HUDEP-2 (cell line): ENCODE data around the gene OR13C5.
"Not testable (repeated sequence)": the region's sequence is repeated elsewhere in the genome, so short reads cannot be mapped to it uniquely, and the experiment has no call there.

Experiments used
- DNase-seq, 76 experiments: peaks; one replicate each; lab custom pipeline; 2025; ENCODE audit not compliant: unreplicated experiment in 76 of 76; lab: John Stamatoyannopoulos, UW

Gene OR13C5, protein sequence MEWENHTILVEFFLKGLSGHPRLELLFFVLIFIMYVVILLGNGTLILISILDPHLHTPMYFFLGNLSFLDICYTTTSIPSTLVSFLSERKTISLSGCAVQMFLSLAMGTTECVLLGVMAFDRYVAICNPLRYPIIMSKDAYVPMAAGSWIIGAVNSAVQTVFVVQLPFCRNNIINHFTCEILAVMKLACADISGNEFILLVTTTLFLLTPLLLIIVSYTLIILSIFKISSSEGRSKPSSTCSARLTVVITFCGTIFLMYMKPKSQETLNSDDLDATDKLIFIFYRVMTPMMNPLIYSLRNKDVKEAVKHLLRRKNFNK

GRCh38 chr9:104599313-104599712 is at the start of gene OR13C5:
TSS of gene OR13C5 (minus strand) at chr9:104599413. CDS start at chr9:104599413, 0 bp downstream.
- DNase-seq: not testable (repeated sequence)

DNA sequence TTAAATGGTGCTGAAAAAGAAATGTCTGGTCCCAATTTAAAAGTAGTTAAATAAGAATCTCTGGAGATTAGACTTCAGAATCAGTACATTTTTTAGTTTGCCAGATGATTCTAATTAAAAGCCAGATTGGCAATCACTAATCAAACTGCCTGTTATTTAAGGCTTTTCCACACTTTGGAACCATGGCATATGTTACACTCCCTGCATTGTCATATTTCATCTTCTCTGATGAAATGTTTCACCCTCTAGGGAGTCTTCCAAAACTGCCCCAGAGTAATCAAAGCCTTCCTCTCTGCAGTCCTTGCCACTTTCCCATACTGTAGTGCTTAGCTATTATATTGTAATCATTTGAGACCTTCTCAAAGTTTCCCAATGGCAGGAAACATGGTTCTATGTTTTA is 36.2 kb upstream of the OR13C5 start:
- no peak for DNase-seq

- DNase-seq: no peak
These were observed 34.8 kb upstream of the OR13C5 start for GRCh38 chr9:104633976-104634520.

DNA sequence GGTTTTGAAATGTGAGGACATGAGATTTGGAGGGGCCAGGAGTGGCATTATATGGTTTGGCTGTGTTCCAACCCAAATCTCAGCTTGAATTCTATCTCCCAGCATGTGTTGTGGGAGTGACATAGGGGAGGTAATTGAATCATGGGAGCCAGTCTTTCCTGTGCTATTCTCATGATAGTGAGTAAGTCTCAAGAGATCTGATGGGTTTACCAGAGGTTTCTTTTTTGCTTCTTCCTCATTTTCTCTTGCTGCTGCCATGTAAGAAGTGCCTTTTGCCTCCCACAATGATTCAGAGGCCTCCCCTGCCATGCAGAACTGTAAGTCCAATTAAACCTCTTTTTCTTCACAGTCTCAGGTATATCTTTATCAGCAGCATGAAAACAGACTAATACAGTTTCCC is 26.8 kb upstream of the OR13C5 start:
- not testable (repeated sequence) for DNase-seq

DNA sequence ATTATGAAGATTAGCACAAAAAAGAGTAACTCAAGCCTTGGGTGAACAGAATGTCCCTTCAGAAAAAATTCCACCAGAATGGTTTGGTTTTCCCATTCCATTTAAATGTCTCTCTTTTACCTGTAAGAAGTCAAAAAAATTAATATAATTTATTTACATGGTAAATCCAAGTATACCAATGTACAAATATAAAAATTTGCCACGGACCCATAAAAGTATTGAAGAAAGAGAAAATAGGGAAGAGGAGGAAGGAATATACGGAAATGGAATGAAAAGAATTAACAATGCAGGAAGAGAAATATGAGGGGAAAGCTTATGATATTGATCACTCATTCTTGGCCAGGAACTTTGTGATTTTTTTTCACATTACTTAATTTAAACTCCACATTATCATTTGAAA is 18.9 kb upstream of the OR13C5 start, which contains the start of gene OR13C9:
OR13C9 (minus strand) TSS at position 101 of the 400 bp plus-strand sequence; CDS start at position 101, 0 bp downstream.
- DNase-seq: no peak

GRCh38 chr9:104617418-104617817 is 18.2 kb upstream of the OR13C5 start:
- DNase-seq: no peak

GRCh38 chr9:104611213-104611612 is 12.0 kb upstream of the OR13C5 start:
- no peak for DNase-seq

DNA sequence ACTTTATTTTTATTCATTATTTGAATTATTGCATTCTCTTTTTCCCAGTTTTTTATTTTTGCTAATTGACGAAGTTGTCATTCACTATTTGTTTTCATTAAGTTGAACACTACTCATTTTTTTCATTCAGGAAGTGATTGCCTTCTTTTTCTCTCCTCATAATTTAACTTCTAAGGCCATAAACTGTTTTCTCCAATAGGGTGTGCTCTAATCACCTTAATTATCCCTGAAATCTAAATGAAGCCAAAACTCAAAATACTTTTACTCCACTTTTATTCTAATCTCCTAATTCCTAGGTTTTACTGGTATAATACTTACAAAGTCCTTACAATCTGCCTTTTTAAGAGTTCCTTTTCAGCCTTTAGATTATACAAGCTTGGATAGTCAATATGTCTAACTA is 9.1 kb upstream of the OR13C5 start:
- no peak for DNase-seq

- no peak for DNase-seq
These were observed 6.9 kb upstream of the OR13C5 start for GRCh38 chr9:104606152-104606551.

- not testable (repeated sequence) for DNase-seq
These were observed 6.3 kb upstream of the OR13C5 start, which contains the start of gene OR13C2 for GRCh38 chr9:104605527-104605926. TSS of gene OR13C2 (minus strand) at chr9:104605627. CDS start at chr9:104605627, 0 bp downstream.

DNA sequence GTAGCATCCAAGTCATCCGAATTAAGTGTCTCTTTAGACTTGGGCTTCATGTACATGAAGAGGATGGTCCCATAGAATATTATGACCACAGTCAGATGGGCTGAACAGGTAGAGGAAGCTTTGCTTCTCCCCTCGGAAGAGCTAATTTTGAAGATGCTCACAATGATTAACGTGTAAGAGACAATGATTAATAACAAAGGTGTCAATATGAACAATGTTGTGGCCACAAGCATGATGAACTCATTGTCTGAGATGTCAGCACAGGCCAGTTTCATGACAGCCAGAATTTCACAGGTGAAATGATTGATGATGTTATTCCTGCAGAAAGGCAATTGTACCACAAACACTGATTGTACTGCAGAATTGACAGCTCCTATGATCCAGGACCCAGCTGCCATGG is 5.6 kb upstream of the OR13C5 start:
- DNase-seq: no peak

DNA sequence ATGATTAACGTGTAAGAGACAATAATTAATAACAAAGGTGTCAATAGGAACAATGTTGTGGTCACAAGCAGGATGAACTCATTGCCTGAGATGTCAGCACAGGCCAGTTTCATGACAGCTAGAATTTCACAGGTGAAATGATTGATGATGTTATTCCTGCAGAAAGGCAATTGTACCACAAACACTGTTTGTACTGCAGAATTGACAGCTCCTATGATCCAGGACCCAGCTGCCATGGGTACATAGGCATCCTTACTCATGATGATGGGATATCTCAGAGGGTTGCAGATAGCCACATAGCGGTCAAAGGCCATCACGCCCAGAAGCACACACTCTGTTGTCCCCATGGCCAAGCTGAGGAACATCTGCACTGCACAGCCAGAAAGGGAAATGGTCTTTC is 464 bp downstream of the OR13C5 start:
- DNase-seq: not testable (repeated sequence)

- DNase-seq: no peak
These were observed 9.6 kb downstream of the OR13C5 start for GRCh38 chr9:104589626-104590025.

DNA sequence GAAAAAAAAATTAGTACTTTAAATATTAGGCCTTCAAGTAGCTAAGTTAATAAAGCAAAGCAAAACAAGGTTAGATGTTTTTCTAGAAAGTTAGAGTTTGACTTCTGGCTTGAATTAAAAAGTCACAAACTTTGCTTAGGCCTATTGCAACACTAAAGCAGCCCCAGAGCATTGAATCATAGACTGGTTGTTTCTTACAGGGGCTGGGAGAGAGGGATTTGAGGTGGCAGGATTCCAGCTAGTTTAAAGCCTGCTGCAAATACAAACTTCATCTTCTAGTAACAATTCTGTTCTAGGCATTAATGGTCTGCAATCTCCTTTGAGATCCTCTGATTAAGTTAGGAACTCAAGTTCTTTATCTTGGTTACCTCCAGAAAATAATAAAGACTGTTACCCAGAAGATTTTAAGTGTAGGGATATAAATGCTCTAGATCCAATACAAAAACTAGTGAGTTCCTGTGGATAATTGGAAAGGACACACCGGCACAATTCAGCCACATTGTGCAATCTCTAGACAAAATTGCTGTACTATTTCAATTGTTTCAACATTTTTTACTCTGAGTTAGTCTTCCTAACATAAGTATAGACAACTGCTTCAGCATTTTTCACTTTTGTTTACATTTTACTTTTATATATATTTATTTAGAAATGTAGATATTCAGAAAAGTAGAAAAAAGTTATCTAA is 12.6 kb downstream of the OR13C5 start:
- DNase-seq: no peak

DNA sequence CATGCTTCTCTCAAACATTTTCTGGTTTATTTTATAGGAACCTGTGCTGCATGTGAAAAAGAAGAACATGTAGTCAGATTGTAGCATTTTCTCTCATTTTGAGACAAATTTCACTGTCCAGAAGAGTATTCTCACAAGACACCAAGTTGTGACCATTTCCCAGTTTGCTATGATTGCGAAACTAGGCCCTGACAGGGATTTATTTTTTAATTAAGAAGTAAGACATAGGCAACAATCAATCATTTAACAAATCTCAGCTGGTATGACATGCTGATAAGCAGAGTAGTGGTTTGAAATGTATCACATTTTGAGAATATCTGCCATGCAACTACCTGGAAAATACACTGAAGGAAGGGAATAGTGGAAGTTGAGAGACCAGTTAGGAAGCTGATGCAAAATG is 18.7 kb downstream of the OR13C5 start:
- DNase-seq: no peak

GRCh38 chr9:104577263-104577662 is 21.9 kb downstream of the OR13C5 start:
- DNase-seq: no peak

DNA sequence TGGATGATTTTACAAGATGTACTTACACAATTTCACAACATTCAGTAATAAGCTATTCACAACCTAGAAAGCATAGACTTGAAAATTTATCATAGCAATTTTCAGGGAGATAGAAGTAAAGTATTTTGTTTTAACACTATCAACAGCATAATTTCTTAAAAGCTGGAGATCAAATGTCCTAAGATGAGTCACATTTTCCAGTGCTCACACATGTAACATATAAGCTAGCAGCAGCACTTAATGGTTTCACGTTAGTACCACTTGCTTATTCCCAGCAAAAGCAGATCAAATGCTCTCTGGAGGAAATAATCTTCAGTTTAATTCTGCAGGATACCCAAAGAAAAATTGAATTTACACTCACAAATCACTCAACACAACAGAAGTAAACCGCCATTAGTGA is 23.8 kb downstream of the OR13C5 start:
- no peak for DNase-seq

DNA sequence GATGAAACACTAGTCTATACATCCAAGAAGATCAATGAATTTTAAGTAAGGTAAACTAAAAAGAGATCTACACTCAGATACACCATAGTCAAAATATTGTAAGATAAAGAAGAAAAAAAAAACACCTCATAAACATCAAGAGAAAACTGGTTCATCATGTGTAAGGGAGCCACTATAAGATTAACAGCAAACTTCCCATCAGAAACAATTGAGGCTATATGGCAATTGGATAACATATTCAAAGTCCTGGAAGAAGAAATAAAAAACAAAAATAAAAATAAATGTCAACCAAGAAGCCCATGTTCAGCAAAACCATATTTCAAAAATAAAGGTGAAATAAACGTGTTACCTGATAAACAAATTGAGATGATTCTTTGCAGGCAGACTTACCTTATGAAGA is 26.6 kb downstream of the OR13C5 start:
- no peak for DNase-seq

- DNase-seq: no peak
These were observed 30.3 kb downstream of the OR13C5 start, which contains the start of gene OR13C8 for GRCh38 chr9:104568868-104569267. TSS of gene OR13C8 (plus strand) at chr9:104569168. CDS start at chr9:104569168, 0 bp downstream.

GRCh38 chr9:104564358-104564757 is 34.9 kb downstream of the OR13C5 start:
- DNase-seq: no peak

- DNase-seq: no peak
These were observed 42.2 kb downstream of the OR13C5 start for GRCh38 chr9:104556830-104557634.
